Mesothelial cell of epicardium (in vitro differentiated cells): ENCODE measurements around the gene FOXL3. TPM values are rescaled to one million over a fixed set of nuclear protein-coding genes. Genes with fewer than 3 reads are reported as not detected.

Experiments used
- DNase-seq, 2 experiments: peaks; one replicate each; pipeline ENCODE4 v3.0.0; 2021; ENCODE audit warnings: low spot score in 2 of 2; ENCODE audit not compliant: unreplicated experiment in 2 of 2
- H3K27ac Mint-ChIP-seq: 2 replicates; pipeline ENCODE4 v1.8.0; 2021; ENCODE audit warnings: mixed read lengths
- H3K27me3 Mint-ChIP-seq: 2 replicates; pipeline ENCODE4 v1.8.0; 2021; ENCODE audit warnings: low read depth, mixed read lengths
- H3K36me3 Mint-ChIP-seq: 2 replicates; pipeline ENCODE4 v1.8.0; 2021; ENCODE audit warnings: mixed read lengths
- H3K4me1 Mint-ChIP-seq: 2 replicates; pipeline ENCODE4 v1.8.0; 2021; ENCODE audit warnings: mixed read lengths
- H3K4me3 Mint-ChIP-seq: 2 replicates; pipeline ENCODE4 v1.8.0; 2021; ENCODE audit warnings: mild to moderate bottlenecking, moderate library complexity, mixed read lengths
- H3K9me3 Mint-ChIP-seq: 2 replicates; pipeline ENCODE4 v1.8.0; 2021; ENCODE audit warnings: mixed read lengths
- CTCF ChIP-seq: fragments of 200-600 bp; sonication (generic); IDR thresholded peaks from one replicate; pipeline ENCODE4 v1.5.0; 2021; ENCODE audit warnings: antibody characterized with exemption; ENCODE audit not compliant: unreplicated experiment
- total RNA-seq: library from RNA; stranded (reverse); gene quantifications from 3 replicates; pipeline ENCODE4 v1.2.1, GENCODE V29; 2021

Gene FOXL3
- total RNA-seq, 1 donor from 2014 or later: not detected

DNA sequence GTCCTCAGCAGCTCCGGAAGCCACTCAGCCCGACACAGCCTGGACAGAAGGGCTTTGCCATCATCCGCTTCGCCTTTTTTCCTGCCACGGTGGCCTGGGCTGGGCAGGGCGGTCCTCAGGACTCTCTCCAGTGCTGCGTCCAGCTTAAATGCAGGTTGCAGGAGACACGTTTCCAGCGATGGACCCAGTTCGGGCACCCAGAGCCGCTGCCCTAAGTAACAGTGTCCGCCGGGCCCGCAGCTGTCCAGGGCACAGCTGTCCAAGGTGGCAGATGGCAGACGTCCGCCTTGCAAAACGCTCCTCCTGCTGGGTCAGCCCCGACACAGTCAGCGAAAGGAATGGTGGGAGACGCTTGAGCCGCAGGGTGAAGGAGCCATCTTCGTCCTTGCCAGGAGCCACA lies 37.0 kb upstream of the FOXL3 start:
- no peak overlapping the region for H3K4me3 Mint-ChIP-seq
- H3K9me3 Mint-ChIP-seq: no peaks in the 10 kb centered on the region
- peaks cover 2% of the 10 kb centered on the region for H3K4me1 Mint-ChIP-seq
- TF ChIP-seq CTCF: no peak
- H3K27ac Mint-ChIP-seq: no peak overlapping the region
- H3K27me3 Mint-ChIP-seq: no peaks in the 10 kb centered on the region
- peaks cover 7% of the 10 kb centered on the region for H3K36me3 Mint-ChIP-seq
- no peak for DNase-seq

DNA sequence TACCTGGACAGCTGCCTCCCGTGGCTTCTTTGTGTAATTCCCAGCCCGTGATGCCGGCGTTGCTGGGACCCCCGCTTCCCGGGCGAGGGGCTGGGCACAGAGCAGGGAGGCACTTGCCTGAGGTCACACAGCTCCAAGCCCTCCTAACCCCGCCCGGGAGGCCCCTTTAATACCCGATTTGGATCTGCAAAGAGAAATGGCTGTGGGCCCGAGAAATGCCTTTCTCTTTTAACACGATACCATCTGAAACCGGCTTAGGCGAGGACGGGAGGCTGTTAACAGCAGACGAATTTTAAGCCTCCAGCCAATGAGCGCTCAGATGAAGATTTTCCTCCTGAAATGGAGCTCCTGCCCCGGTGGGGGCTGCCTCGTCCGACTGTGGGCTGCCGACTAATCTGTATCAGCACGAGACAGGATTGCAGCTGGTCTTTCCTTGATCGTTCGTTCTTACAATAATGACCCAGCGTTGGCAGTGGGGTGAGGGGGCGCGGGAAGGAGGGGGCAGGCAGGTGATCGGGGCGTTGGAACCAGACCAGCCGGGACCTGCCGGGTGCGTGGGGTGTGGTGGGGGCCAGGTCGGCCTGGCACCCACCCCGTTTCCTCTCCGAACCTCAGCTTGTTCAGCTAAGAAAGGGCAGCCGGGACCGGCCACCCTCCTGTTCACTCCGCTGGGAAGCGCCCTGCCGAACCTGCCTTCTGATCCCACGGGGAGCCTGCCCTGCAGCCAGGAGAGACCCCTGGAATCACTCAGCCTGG lies 36.2 kb upstream of the FOXL3 start:
- no peak for DNase-seq
- peaks cover 7% of the 10 kb centered on the region for H3K36me3 Mint-ChIP-seq
- peaks cover 2% of the 10 kb centered on the region for H3K4me1 Mint-ChIP-seq
- H3K4me3 Mint-ChIP-seq: no peak overlapping the region
- H3K27me3 Mint-ChIP-seq: no peaks in the 10 kb centered on the region
- TF ChIP-seq CTCF: no peak
- no peak overlapping the region for H3K27ac Mint-ChIP-seq
- no peaks in the 10 kb centered on the region for H3K9me3 Mint-ChIP-seq

DNA sequence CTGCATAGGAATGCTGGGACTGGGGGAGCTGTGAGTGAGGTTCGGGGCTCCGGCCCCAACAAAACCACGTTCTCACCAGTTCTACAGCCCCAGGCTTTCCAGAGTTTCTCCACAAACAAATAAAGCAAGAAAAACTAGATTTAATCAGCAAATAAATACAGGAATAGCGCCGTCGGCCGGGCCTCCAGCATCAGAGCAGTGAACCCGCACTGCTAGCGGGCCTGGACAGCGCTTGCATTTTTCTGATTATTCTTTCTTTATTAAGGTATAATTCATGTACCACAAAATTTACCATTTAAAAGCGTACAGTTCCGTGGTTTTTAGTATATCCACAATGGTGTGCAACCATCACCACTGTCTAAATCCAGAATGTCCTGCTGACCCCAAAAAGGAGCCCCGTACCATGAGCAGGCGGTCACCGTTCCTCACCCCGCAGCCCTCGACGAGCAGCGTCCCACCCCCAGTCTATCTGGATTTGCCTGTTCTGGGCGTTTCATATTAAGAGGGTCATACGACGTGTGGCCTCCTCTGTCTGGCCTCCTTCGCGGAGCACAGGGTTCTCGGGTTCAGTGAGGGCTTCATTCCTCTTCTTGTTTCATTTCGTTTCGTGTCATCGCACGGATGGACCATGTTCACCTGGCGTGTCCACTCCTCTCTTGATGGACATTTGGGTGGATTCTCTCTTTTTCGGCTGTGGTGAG lies 35.5 kb upstream of the FOXL3 start:
- DNase-seq: no peak
- Mint-ChIP-seq H3K9me3 (no peaks in the 10 kb centered on the region), H3K4me3 (no peak overlapping the region), H3K36me3 (peaks cover 10% of the 10 kb centered on the region), H3K27ac (no peak overlapping the region), H3K27me3 (no peaks in the 10 kb centered on the region), H3K4me1 (peaks cover 2% of the 10 kb centered on the region)
- no peak for TF ChIP-seq CTCF

DNA sequence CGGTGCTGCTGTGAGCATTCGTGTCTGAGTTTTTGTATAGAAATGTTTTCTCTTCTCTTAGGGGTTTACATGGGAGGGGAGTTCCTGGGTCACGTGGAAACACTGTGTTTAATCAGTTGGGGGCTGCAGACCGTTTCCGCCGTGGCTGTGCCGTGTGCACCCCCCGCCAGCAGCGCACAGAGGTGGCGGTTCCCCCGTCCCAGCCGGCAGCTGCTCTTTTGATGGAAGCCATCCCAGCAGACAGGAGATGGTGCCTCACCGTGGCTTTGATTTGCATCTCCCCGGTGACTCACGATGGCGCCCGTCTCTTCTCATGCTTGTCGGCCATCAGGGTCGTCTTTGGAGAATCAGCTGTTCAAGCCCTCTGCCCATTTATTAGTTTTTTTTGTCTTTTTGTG lies 34.9 kb upstream of the FOXL3 start:
- peaks cover under 1% of the 10 kb centered on the region for H3K4me1 Mint-ChIP-seq
- no peak for DNase-seq
- H3K36me3 Mint-ChIP-seq: peaks cover 10% of the 10 kb centered on the region
- H3K4me3 Mint-ChIP-seq: no peak overlapping the region
- no peaks in the 10 kb centered on the region for H3K9me3 Mint-ChIP-seq
- H3K27me3 Mint-ChIP-seq: no peaks in the 10 kb centered on the region
- no peak for TF ChIP-seq CTCF
- H3K27ac Mint-ChIP-seq: no peak overlapping the region

DNA sequence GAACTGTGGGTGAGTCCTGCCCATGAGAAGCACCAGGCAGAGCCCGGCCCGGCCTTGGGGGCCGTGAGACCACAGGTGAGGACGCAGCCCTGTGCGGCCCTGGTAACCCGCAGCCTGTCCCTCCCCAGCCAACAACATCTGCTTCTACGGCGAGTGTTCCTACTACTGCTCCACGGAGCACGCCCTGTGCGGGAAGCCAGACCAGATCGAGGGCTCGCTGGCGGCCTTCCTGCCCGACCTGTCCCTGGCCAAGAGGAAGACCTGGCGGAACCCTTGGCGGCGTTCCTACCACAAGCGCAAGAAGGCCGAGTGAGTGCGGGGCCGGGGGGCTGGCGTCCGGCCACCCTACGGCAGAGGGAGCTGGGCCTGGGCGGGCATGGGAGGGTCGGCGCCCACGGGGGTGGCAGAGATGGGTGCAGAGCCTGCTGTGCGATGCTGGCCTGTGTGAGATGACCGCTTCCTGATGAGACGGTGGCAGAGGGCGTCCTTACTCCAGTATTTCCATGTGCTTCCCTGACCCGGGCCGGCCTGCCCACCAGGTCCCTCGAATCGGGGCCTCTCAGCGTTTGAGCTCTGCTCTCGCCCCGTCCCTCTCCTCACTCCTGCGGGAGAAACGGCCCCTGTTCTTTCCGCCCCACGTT lies 34.1 kb upstream of the FOXL3 start:
- no peak for TF ChIP-seq CTCF
- no peaks in the 10 kb centered on the region for H3K27me3 Mint-ChIP-seq
- no peak overlapping the region for H3K27ac Mint-ChIP-seq
- no peaks in the 10 kb centered on the region for H3K4me1 Mint-ChIP-seq
- H3K4me3 Mint-ChIP-seq: no peak overlapping the region
- H3K36me3 Mint-ChIP-seq: peaks cover 10% of the 10 kb centered on the region
- no peaks in the 10 kb centered on the region for H3K9me3 Mint-ChIP-seq
- no peak for DNase-seq
